Tibial artery (tissue), 4 donors: ENCODE measurements around the gene CFAP58.

Experiments used
- DNase-seq, 2 donors: peaks; one replicate each; pipeline ENCODE4 v3.0.0-alpha.2; 2019
- H3K27ac ChIP-seq, 2 donors: fragments of 200-600 bp; sonication (generic) in 1 of 2; 1 replicate in 1 of 2; 2 replicates in 1 of 2; pipeline ENCODE4 v1.5.1; 2018 to 2019; ENCODE audit warnings: mild to moderate bottlenecking in 1 of 2
- H3K27me3 ChIP-seq, 2 donors: fragments of 200-600 bp; sonication (generic) in 1 of 2; one replicate each; pipeline versions ENCODE4 v1.5.1 to v1.6.0; 2016 to 2019
- H3K36me3 ChIP-seq, 3 donors: fragments of 200-600 bp; sonication (generic) in 2 of 3; one replicate each; pipeline ENCODE4 v1.5.1; 2016 to 2019; ENCODE audit warnings: mild to moderate bottlenecking in 2 of 3
- H3K4me1 ChIP-seq, 4 donors: fragments of 200-600 bp; sonication (generic) in 2 of 4; 1 replicate in 3 of 4; 2 replicates in 1 of 4; pipeline ENCODE4 v1.5.1; 2016 to 2019
- H3K4me3 ChIP-seq, 2 donors: fragments of 200-600 bp; sonication (generic) in 1 of 2; 1 replicate in 1 of 2; 2 replicates in 1 of 2; pipeline ENCODE4 v1.5.1; 2018 to 2019; ENCODE audit warnings: mild to moderate bottlenecking in 2 of 2
- H3K9me3 ChIP-seq, 3 donors: fragments of 200-600 bp; sonication (generic) in 1 of 3; one replicate each; pipeline ENCODE4 v1.5.1; 2016 to 2019
- CTCF ChIP-seq, 2 experiments: fragments of 200-600 bp in 1 of 2; fragments of 450-650 bp in 1 of 2; IDR thresholded peaks; one replicate each; pipeline ENCODE4 v1.5.1; 2017 to 2019; ENCODE audit warnings: antibody characterized with exemption in 2 of 2, mild to moderate bottlenecking in 1 of 2, moderate library complexity in 1 of 2
- intact Hi-C: fragments of 100-400 bp; cut with DNase I; formaldehyde crosslinking; loops from one replicate; pipeline ENCODE4 v1.15.0; 2023; ENCODE audit warnings: low total_unique reads

CFAP58 gene

GRCh38 chr10:104396581-104396980, 42.9 kb downstream of the CFAP58 start:
- DNase-seq, result no peak
- no peaks in the 10 kb centered on the region for H3K36me3 ChIP-seq
- H3K4me1 ChIP-seq, result no peaks in the 10 kb centered on the region
- no peak for TF ChIP-seq CTCF (IDR thresholded peaks at IDR 0.05)
- H3K9me3 ChIP-seq, result no peaks in the 10 kb centered on the region
- intact Hi-C loops, result no loop called here
- H3K27ac ChIP-seq, result no peak overlapping the region
- no peak overlapping the region for H3K4me3 ChIP-seq
- peaks cover 0 to 6% of the 10 kb centered on the region in 2 donors for H3K27me3 ChIP-seq

GRCh38 chr10:104403636-104404035, 50.0 kb downstream of the CFAP58 start:
- no peaks in the 10 kb centered on the region for H3K27me3 ChIP-seq
- H3K4me3 ChIP-seq, result no peak overlapping the region
- no peaks in the 10 kb centered on the region for H3K9me3 ChIP-seq
- no peak for TF ChIP-seq CTCF (IDR thresholded peaks at IDR 0.05)
- DNase-seq, result no peak
- no peak overlapping the region for H3K27ac ChIP-seq
- intact Hi-C loops, result loop anchor here (10.0 kb wide), 1 partner anchor 521 kb away; no protein-coding TSS in a partner anchor
- no peaks in the 10 kb centered on the region for H3K4me1 ChIP-seq
- H3K36me3 ChIP-seq, result no peaks in the 10 kb centered on the region

- no peaks in the 10 kb centered on the region for H3K9me3 ChIP-seq
- H3K4me3 ChIP-seq, result no peak overlapping the region
- no peak for DNase-seq
- H3K27me3 ChIP-seq, result no peaks in the 10 kb centered on the region
- no peak overlapping the region for H3K27ac ChIP-seq
- no peaks in the 10 kb centered on the region for H3K4me1 ChIP-seq
- intact Hi-C loops, result loop anchor here (10.0 kb wide), 1 partner anchor 518 kb away; no protein-coding TSS in a partner anchor
- TF ChIP-seq CTCF (IDR thresholded peaks at IDR 0.05), result peak; percentile 71 to 78
- no peaks in the 10 kb centered on the region for H3K36me3 ChIP-seq
Measured at GRCh38 chr10:104406715-104407650, 53.4 kb downstream of the CFAP58 start.

- Histone ChIP-seq H3K4me1 (no peaks in the 10 kb centered on the region), H3K36me3 (no peaks in the 10 kb centered on the region), H3K4me3 (no peak overlapping the region), H3K27ac (no peak overlapping the region), H3K9me3 (no peaks in the 10 kb centered on the region), H3K27me3 (no peaks in the 10 kb centered on the region)
- no peak for TF ChIP-seq CTCF (IDR thresholded peaks at IDR 0.05)
- intact Hi-C loops, result no loop called here
- no peak for DNase-seq
Measured at GRCh38 chr10:104413528-104413927, 59.9 kb downstream of the CFAP58 start.

- intact Hi-C loops, result no loop called here
- H3K36me3 ChIP-seq, result no peaks in the 10 kb centered on the region
- H3K27ac ChIP-seq, result no peak overlapping the region
- H3K4me1 ChIP-seq, result no peaks in the 10 kb centered on the region
- H3K27me3 ChIP-seq, result no peaks in the 10 kb centered on the region
- no peak overlapping the region for H3K4me3 ChIP-seq
- no peaks in the 10 kb centered on the region for H3K9me3 ChIP-seq
- no peak for DNase-seq
- no peak for TF ChIP-seq CTCF (IDR thresholded peaks at IDR 0.05)
Measured at GRCh38 chr10:104415526-104416165, 62.0 kb downstream of the CFAP58 start.
